PC-3 (cell line): ENCODE results near the gene GLRX5.

ENCODE experiments used
- CTCF ChIP-seq: fragments of 300-600 bp; sonication (generic); conservative IDR thresholded peaks from 2 replicates; pipeline ENCODE4 v1.5.1; 2017; ENCODE audit warnings: antibody characterized with exemption, low read depth, mild to moderate bottlenecking, low read length
- EZH2 ChIP-seq: fragments of 300-600 bp; sonication (generic); IDR thresholded peaks from one replicate; pipeline ENCODE4 v1.6.1; 2017; ENCODE audit warnings: antibody characterized with exemption, mild to moderate bottlenecking, low read length; ENCODE audit not compliant: unreplicated experiment
- EZH2phosphoT487 ChIP-seq: fragments of 300-600 bp; sonication (generic); IDR thresholded peaks from 2 replicates; pipeline ENCODE4 v1.6.1; 2018; ENCODE audit warnings: mild to moderate bottlenecking, antibody characterized with exemption, low read length, borderline replicate concordance

GRCh38 chr14:95575840-95576473 lies 41.1 kb downstream of the GLRX5 start:
- TF ChIP-seq CTCF (no peak), EZH2phosphoT487 (no peak), EZH2 (no peak)
